OCI-LY3 (cell line): Measurements from ENCODE around the gene IL22RA1.

ENCODE experiments used
- EZH2phosphoT487 ChIP-seq: fragments of 200-600 bp; shearing (Covaris generic); IDR thresholded peaks from 2 replicates; pipeline ENCODE4 v1.6.1; 2018; ENCODE audit warnings: antibody characterized with exemption, mixed run types, low read depth
- TF ChIP-seq, protein P1 (sequence below): fragments of 200-600, 300-600 bp; sonication (generic); IDR thresholded peaks from 2 replicates; pipeline ENCODE4 v1.5.1; 2014; ENCODE audit warnings: antibody characterized with exemption, low read length, low read depth

DNA sequence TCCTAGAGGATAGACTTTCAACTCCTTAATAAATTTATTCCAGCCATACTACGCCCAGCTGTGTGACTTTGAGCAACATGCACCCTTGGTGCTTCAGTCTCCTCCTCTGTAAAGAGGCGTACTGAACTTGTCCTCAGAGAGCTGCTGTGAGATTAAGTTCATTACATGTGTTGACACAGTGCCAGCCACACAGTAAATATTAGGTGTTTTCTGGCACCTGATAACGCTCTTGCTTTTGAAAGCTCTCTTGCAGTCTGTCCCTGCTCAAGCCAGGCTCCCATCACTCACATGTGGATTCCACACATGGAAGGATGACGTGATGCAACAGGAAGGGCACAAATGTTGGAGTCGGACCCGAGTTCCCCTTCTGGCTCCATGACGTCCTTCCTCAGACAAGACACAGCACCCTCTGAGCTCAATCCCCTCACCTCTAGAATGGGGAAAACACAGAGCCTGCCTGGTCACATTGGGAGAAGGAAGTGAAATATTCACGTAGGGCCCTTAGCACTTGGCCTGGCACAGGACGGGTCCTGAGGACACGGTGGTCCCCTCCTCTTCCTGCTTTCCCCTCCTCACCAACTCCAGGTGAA is 36.4 kb upstream of the IL22RA1 start:
- TF ChIP-seq, protein P1, sequence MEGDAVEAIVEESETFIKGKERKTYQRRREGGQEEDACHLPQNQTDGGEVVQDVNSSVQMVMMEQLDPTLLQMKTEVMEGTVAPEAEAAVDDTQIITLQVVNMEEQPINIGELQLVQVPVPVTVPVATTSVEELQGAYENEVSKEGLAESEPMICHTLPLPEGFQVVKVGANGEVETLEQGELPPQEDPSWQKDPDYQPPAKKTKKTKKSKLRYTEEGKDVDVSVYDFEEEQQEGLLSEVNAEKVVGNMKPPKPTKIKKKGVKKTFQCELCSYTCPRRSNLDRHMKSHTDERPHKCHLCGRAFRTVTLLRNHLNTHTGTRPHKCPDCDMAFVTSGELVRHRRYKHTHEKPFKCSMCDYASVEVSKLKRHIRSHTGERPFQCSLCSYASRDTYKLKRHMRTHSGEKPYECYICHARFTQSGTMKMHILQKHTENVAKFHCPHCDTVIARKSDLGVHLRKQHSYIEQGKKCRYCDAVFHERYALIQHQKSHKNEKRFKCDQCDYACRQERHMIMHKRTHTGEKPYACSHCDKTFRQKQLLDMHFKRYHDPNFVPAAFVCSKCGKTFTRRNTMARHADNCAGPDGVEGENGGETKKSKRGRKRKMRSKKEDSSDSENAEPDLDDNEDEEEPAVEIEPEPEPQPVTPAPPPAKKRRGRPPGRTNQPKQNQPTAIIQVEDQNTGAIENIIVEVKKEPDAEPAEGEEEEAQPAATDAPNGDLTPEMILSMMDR = no peak
- no peak for TF ChIP-seq EZH2phosphoT487
